GM18861 (cell line): ENCODE results near the gene HNRNPH2.

Source experiments
- ATAC-seq: cut with Tn5 transposase; IDR thresholded peaks from one replicate; pipeline ENCODE4 v1.9.1; 2021; ENCODE audit not compliant: unreplicated experiment

HNRNPH2 gene, protein sequence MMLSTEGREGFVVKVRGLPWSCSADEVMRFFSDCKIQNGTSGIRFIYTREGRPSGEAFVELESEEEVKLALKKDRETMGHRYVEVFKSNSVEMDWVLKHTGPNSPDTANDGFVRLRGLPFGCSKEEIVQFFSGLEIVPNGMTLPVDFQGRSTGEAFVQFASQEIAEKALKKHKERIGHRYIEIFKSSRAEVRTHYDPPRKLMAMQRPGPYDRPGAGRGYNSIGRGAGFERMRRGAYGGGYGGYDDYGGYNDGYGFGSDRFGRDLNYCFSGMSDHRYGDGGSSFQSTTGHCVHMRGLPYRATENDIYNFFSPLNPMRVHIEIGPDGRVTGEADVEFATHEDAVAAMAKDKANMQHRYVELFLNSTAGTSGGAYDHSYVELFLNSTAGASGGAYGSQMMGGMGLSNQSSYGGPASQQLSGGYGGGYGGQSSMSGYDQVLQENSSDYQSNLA

DNA sequence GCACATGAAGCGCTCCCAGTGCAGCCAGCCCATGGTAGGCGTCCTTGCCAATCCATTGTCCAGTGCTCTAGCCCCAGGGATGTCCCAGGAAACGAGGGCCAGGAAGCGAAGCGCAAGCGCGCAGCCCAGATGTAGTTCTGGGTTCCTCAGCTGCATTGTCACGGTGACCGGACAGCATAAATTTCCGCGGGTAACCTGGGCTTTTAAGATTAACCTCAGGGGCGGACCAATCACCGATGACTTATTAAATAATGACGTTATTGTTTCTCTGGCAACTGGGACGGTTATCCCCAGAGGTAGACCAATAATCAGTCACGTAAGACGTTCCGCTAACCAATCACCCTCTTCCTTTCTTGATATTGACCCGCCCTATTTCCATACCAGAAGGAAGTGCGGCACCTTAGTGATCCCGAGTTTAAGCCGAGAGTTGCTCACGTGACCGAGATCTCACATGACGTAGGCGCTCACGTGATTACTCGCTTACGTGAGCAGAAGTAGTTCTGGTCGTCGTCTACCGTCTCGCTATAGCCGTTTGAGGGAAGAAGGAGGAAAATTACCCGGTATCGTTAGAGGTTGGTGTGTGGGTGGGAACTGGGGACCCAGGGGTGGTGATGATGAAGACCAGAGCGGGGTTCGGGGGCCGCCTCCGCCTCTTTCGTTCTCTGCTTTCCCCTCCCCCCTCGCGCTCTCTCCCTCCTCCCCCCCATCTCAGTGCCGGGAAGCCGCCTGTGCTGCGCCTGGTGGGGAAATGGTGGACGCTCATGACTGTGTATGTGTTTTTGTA is at the start of gene HNRNPH2, which contains the start of gene GLA:
Gene HNRNPH2 (plus strand): TSS at position 475 of the 784 bp plus-strand sequence. CDS start 3,767 bp downstream, outside the sequence.
Gene GLA (minus strand): TSS at position 178 of the 784 bp plus-strand sequence. CDS start 22 bp downstream, at position 156.
- peak; percentile 94 for ATAC-seq

DNA sequence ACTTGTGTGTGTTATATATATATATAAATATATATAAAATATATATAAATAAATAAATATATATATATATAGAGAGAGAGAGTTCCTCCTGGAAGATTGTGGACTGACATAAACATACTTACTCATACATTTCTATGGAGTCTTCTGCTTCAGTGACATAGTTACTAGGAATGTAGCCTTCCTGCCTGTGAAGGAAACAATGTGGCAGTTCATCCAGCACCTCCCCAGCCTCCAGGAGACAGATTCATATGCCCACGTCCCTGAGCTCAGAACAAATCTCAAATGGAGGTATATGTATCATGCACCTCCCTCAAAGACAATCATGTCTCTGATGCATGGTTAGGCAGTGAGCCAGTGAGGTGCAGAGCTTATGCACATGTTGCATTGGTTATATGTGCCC is 48.1 kb upstream of the HNRNPH2 start:
- no peak for ATAC-seq

DNA sequence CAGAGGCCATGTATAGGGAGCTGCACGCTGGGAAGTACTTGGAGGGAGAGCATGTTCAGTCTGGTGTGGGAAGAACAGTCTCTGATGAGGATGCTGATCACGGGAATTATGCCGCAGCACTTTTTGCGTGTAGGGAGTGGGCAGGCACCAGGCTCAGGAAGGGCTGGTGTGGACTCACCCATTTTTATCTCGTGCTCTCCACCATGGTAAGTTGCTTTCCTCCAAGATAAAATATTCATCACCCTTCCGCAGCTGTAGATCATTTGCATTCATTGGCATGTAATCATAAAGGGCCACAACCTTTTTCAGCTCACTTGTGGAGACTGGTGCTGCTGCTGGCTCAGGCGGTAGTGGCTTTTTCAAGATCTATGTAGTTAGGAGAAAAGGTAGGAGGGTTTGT is 47.6 kb upstream of the HNRNPH2 start:
- ATAC-seq: no peak

DNA sequence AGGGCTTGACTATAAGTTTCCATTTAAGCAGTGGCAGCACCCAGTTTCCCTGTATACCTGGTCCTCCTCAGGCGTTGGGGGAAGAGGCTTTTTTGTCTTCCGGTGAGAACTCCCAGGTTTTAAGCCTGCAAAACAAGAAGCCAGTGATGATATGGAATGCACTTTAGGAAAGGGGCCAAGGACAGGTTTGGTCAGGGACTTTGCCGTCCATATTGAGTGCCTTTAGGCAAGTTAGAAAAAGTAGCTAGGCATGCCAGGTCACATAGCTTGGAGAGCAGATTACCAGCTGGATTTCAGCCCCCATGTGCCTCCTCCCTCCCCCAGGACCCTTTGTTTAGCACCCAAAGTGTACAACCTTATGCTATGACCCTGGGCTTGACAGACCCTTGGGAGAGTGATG is 45.9 kb upstream of the HNRNPH2 start:
- no peak for ATAC-seq

DNA sequence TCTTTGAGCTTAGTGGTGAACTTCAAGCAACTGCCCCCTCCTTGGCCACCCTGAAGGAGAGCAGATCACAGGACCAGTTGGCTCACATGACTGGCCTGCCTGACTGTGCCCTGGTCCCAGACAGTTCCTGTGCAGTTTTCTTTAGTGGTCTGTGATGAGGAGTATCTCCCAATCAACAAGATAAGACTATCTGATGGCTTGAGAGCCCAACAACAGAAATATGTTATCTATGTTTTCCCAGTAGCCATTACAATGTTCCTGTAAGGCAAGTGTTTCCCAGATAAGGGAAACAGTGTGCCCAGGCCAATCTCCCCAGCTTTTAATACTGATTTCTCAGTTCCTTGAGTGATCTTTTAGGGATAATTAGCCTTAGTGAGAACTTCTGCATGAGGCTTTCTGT is 45.3 kb upstream of the HNRNPH2 start:
- ATAC-seq: no peak

DNA sequence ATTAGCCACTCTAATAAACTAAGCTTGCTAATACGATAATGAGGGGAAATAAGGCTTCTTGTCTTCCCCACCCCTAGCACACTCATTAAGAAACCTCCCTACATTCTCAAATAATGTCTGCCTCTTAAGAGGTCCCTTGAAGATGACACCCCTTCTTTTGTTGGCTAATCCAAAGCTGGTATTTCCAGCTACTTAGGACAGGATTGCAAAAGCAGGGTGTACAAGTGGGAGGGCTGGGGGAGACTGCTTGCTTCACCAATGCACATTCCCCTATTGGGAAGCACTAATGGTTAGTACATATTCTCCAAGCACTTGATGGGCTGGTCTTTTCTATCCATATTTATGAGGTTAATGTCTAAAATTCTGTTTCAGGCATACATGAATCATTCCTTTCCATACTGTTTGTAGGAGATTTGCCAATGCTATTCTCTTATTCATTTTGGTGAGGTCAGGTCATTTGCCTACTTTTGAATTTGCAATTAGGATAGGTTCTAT is 42.7 kb upstream of the HNRNPH2 start:
- ATAC-seq: no peak

DNA sequence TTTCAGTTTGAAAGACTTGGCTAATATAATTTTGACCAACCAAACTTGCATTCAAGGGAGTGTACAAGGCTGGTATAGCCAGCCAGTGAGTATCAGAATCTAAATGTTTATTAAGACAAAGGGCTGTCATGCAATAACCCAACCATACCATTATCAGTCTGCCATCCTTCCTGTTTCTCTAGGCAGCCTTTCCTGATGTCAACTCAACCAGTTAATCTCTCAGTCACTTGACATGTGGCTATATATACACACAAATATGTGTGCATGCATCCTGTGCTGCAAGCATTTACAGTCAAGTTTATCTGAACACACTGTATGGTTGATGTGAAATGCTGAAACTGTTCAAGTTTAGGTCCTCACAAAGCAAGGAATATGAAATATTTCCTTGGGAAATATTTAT is 39.2 kb upstream of the HNRNPH2 start:
- peak; percentile 54 for ATAC-seq

DNA sequence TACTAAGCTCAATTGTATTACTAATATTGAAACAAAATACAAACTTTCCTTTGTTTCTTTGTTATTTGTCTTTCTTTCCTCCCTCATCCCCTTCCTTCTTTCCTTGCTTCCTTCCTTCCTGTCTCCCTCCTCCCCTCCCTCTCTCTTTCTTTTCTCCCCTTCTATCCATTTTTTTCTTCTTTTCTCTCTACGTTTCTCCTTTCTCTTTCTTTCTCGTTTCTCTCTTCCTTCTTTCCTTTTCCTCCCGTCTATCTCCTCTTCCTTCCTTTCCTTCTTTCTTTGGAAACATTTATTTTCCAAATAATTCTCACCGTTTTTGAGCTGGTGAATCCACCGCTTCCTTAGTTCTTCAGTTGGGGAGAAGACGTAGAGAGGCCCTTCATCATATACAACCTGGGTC is 38.3 kb upstream of the HNRNPH2 start:
- ATAC-seq: no peak

DNA sequence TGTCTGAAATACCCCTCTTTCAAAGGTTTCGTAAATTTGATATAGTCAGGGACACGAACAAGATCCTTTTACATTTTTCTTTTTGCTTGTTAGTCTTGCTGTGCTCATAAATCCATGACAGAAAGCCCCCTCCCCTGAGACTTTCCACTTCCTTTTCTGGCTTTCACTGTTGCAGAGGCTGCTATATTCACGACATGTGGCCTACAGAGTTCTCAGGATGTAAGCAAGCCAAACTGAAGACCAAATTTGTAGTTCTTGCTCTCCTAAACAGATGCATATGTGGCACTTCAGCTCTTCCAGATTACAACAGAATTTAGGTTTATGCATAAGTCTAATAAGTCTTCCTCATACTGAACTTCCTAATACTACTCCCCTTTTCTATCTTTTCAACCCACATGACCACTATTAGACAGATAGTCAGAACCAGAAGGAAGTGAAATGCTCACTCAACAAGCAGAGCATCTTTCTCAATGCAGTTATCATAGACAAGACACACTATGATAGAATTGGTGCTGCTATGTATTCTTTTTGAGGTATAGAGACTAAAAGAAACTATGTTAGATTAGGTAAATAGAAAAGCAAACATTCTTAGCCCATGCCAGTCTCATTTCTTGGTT is 37.0 kb upstream of the HNRNPH2 start:
- peak; percentile 74 for ATAC-seq

DNA sequence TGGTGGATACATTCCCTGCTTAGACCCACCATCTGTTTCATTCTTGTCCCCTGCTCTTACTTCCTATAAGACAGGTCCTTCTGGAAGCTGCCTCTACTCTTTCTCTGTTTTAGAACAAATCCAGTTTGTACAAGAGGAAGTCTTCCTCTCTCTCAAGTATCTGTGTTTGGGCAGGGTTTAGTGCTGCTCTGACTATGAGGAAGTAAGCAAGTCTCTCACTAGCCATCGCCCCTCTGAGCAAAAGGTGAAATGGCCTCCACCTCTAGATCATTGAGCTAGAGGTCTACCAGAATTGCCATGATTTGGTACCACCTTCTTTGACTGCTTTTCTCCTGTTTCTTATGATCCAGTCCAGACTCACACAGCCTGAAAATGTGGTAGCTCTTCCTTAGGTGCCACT is 30.5 kb upstream of the HNRNPH2 start:
- ATAC-seq: no peak

DNA sequence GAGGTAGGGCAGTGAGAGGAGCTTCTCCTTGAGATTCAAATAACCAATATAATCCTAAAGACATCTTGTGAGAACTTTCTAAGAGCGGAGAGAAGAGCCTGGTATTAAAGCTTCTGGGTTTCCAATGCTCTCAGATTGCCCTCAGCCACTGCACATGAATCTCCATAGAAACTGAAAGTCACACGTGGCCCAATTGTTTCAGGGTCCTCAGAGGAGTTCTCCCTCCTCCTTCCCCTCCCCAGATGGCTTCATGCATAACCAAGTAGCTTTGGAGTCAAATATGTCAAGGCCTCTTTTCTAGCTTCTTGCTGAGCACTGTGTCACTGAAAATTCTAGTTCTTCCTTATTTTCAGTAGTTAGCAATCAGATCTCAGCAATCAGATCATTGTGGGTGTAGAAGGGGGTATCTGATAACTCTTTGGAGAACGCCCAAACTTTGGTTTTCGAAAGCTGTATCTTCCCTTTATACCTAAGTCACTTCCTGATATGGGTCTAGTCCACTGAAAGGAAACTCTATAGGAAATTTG is 24.3 kb upstream of the HNRNPH2 start:
- ATAC-seq: peak; percentile 72

DNA sequence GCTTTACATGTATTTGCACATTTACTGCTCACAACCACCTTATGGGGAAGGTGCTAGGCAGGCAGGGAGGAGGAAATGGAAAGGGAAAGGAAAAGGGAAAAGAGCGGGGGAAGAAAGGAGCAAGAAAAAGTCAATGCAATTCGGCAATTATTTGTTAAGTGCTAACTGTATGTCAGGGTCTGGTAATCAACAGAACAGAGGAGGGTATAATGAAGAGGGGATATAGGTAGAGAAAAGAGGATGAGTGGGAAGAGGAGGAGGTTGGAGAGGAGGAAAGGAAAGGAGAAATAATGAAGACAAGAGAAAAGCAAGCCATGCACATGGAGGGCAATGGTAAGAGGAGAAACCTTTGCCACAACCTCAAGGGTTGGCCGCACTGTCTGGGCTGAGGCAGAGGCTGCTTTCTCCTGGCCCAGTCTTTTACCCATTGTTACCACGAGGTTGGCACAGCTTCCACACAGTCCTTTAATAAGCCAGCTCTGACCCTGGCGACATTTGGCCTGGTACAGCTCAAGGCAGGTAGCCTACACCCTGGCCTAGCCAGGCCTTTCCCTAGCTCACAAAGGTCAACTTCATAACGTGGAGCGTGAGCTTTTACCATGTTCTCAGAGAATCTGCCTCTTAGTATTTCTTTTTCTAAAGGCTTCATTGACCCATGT is 22.9 kb upstream of the HNRNPH2 start:
- ATAC-seq: no peak

DNA sequence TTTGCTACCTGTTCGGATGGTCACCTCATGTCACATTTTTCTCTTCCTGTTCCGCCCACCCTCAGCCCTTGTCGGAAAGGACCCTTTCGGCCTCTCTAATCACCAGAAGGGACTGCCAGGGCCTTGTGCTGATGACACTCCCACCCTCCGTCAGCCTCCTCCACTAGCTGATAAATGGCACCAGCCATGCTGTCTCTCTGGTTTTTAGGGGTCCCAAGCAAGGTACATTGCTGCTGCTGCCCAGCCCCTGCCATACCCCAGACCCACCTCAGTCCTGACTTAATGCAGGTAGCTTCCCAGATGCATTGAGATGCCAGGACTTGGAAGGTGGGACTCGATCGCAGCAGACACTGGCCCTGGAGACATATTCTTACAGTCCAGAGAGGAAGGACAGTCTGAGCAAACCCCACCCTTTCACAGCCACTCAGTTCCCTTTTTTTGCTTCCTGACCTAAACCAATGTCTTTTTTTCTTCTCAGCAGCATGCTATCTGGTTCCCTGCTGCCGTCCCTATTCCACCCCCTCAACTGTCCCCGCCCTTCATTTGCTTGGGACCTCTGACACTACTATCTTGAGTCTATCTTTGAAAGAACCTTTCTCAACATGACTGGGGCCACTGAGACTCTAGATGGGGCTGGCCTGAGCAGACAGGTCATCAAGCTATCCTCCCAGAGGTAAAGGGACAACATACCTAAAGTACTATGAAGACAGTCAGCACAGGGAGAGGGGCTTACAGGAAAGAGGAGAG is 22.1 kb upstream of the HNRNPH2 start, which contains the start of gene BTK:
Gene BTK (minus strand): TSS at position 397 of the 747 bp plus-strand sequence. CDS start 10,907 bp downstream, outside the sequence.
- ATAC-seq: peak; percentile 61

DNA sequence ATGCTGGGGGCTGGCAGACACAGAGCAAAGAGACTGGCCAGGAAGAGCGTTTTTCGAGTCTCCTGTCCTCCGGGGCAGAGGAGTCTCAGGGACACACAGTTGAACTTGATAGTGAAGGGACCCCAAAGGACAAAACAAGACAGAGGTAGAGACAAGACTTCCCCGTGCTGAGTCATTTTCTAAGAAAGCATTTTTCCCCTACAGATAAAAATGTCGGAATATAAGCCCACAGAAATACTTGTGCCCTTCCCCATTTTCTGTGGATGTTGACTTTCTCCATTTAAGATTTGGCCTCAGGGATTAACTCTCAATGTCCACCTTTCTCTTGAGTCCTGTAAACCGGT is 21.5 kb upstream of the HNRNPH2 start:
- ATAC-seq: no peak

DNA sequence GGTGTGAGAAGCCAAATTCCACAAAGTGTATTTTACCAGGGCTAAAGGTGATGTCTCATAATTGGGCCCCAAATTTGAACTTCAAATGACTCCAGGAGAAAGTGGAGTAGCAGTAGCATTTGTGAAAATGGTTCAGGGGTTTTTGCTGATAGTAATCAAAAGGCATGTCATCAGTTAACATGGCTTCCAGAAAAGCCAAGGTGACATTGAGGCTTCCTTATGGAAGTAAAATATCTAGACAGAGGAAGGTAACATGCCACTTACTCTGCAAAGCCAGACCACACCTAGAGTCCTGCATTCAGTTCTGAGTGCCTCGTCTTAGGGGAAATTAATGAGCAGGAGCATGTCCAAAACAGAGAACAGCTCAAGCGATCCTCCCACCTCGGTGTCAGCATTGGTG is 19.4 kb upstream of the HNRNPH2 start:
- no peak for ATAC-seq

DNA sequence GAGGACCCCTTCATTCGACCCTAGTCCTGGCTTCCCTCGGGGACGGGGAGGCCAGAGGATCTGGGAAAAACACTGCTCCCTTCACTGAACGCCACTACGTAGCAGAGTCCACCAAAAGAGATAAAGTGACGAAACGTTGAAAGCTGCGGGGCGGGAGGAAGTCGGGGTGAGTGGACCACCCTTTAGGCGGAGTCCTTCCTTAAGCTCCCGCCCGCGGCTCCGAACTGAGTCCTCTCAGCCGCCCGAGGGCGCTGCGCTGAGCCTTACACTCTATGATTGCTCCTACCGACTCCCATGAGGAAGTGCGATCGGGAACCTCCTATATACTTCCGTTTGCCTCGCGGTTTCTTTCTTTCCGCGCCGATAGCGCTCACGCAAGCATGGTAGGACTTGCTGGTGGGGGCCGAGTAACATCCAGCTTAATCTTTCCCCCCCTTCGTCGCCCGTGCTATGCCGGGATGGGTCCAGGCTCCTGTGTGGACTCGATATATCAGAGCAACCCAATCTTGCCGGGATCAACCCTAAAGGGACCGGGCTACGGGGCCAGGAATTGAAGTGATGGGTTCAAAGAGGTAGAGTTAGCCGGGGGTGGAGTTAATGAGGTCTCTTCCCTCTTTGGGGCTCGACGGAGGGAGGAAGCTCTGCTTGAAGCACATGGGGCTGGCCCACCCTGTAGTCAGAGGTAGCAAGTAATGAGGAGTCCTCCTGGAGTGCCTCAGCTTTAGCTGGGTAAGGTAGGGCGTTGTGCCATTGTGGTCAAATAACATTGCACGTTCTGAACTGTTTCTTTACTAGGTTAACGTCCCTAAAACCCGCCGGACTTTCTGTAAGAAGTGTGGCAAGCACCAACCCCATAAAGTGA is 17.1 kb upstream of the HNRNPH2 start, which contains the start of gene RPL36A:
Gene RPL36A (plus strand): TSS at position 348 of the 862 bp plus-strand sequence. CDS start 33 bp downstream, at position 381.
- ATAC-seq: peak; percentile 78

DNA sequence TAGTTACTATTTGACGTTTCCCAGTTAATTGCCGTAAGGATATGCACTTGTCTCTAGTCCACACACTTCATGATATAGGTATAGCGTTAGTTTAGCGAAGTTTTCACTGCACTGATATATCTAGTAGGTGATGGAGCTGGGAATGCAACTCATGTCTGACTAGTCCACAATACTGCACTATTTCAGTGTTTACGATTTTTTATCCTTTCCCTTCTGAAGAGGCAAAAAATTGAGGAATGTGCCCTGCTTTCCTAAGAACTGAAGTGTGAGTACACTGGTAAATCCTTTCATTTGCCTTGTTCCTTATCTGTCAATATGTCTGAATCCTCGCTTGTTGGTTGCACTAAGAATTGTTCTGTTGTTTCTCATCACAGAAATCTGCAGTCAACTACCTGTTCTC is 16.2 kb upstream of the HNRNPH2 start:
- no peak for ATAC-seq

DNA sequence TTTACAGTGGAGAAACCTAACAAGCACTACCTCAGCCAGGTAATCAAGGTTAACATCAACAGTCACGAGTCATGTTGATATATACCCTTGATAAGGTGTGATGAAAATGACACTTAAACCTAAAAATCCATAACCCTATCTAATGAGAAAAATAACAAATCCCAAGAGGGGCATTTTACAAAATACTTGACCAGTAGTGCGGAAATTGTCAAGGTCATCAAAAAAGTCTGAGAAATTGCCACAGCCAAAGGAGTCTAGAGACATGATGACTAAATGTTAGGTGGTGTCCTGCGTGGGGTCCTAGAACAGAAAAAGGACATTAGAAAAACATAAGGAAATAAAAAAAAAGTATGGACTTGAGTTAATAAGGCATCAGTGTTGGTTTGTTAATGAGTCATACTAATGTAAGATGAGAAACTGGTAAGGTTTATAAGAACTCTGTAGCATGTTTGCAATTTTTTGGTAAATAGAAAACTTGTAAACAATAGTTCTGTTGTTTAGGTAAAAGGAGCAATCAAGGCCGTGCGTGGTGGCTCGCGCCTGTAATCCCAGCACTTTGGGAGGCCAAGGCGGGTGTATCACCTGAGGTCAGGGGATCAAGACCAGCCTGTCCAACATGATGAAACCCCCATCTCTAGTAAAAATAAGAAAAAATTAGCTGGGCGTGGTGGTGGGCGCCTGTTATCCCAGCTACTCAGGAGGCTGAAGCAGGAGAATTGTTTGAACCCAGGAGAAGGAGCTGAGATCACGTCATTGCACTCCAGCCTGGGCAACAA is 14.3 kb upstream of the HNRNPH2 start:
- ATAC-seq: no peak
